Epithelial cell of esophagus (primary cell): ENCODE measurements around the gene FHOD3.
"Not testable (repeated sequence)": the region's sequence is repeated elsewhere in the genome, so short reads cannot be mapped to it uniquely, and the experiment has no call there.

Source experiments
- DNase-seq: peaks from one replicate; pipeline ENCODE4 v3.0.0; 2010; ENCODE audit warnings: low read depth
- H3K4me3 ChIP-seq: 2 replicates; pipeline ENCODE4 v1.5.1; 2011; ENCODE audit warnings: mild to moderate bottlenecking, low read length, control low read depth
- TF ChIP-seq, protein P1 (sequence below): IDR thresholded peaks from 2 replicates; pipeline ENCODE4 v1.5.1; 2011; ENCODE audit warnings: low read depth, mild to moderate bottlenecking, low read length, control low read depth, inconsistent platforms; ENCODE audit not compliant: insufficient read depth; ENCODE audit errors: missing control alignments

The FHOD3 gene

DNA sequence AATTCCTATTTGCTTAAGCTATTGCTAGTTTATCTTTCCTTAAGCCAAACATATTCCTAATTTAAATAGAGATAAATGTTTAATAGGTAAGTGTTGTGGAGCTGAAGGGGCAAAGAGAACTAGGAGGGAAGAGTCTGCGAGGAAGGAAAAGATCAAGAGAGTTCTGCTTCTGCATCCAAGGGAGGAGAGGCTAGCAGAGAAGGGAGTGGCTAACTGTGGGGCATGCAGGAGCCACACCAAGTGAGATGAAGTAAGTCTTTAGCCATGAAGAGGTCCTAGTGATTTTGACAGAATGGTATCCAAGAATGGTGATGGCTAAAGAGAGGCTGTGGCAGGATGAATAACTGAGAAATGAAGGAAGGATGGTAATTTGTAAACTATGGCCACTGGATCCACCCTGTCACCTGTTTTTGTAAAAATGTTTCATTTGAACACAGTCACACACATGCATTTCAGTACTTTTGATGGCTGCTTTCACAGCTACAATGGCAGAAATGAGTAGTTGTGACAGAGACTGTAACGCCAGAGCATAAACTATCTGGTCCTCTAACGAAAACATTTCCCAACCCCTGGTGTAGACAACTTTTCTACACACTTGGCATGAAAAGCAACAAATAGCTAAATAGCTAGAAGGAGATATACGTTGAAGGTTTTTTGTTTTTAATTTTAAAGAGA, 515.7 kb downstream of the FHOD3 start:
- DNase-seq, result no peak
- TF ChIP-seq, protein P1, sequence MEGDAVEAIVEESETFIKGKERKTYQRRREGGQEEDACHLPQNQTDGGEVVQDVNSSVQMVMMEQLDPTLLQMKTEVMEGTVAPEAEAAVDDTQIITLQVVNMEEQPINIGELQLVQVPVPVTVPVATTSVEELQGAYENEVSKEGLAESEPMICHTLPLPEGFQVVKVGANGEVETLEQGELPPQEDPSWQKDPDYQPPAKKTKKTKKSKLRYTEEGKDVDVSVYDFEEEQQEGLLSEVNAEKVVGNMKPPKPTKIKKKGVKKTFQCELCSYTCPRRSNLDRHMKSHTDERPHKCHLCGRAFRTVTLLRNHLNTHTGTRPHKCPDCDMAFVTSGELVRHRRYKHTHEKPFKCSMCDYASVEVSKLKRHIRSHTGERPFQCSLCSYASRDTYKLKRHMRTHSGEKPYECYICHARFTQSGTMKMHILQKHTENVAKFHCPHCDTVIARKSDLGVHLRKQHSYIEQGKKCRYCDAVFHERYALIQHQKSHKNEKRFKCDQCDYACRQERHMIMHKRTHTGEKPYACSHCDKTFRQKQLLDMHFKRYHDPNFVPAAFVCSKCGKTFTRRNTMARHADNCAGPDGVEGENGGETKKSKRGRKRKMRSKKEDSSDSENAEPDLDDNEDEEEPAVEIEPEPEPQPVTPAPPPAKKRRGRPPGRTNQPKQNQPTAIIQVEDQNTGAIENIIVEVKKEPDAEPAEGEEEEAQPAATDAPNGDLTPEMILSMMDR, result no peak
- H3K4me3 ChIP-seq, result no peak overlapping the region

DNA sequence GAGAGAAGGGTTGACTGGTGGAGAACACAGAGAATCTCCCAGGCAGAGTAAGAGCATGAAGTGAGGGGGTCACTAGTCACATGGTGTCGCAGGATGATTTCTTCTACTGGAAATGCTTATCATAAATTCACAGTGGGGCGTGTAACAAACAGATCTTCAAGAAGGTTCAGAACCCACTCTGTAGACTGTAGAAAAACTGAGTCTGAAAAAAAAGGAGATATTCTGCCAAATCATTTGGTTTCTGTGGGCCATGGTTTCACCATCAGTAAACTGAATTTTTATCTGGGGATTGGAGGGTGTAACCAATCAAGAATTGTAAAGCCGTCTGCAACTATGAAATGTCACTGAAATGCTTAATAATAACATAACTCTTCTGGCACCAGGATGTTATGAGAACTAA, 516.3 kb downstream of the FHOD3 start:
- no peak overlapping the region for H3K4me3 ChIP-seq
- TF ChIP-seq, protein P1, result no peak

DNA sequence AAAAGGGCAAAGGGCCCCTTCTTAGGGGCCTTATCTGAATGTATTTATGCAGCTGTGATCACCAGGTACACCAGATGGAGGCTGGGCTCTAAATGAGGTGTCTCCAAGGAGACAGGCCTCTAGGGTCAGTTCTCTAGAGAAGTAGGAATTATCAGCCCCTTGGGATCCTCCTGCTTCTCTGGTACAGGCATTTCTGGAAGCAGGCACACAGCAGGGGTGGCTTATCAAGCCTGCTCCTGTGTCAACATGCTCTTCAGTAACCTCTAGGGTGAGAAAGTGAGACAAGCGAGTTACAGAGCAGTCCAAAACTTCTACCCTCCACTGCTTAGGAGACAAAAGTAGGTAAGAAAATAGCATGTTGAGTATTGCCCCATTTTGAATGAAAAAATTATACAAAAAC, 517.5 kb downstream of the FHOD3 start:
- H3K4me3 ChIP-seq, result no peak overlapping the region
- DNase-seq, result no peak
- TF ChIP-seq, protein P1, result no peak

More for the DNA sequence above, 516.3 kb downstream of the FHOD3 start:
- DNase-seq, result no peak

DNA sequence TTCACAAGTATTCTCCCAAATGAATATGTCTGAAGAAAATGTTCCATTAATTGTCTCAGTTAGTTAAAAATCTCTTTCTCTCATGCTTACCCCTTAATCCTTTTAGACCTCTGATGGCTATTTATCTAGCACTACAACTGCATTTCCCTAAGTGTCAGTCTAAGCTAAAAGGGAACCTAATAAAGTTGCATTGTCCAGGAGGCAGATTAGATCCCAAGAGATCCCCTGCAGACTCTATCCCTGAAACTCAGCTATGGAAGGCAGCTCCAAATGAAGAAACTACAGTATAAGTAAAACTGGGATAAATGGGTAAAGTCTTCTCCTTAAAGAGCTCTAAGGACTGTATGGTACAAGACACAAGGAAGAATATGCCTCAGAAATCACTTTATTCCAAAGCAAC, 518.6 kb downstream of the FHOD3 start:
- not testable (repeated sequence) for DNase-seq, H3K4me3 ChIP-seq

DNA sequence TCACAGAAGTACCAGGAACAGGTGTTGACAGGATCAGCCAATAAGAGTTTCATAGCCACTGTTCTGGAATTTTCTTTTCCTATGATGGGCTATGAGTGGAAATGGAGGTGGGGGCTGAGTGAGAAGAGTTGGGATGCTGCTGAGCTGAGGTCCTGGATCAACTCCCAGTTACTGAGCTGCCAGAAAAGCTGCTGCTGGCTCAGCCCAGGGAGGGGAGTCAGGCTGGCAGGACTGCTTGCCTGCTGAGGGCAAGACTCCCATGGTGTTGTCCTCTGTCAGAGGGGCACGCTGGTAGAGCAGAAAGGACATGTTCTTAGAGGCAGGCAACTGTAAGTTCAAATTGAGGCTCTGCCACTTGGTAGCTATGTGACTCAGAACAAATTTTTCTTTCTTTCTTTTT, 519.5 kb downstream of the FHOD3 start:
- TF ChIP-seq, protein P1, result no peak
- no peak overlapping the region for H3K4me3 ChIP-seq
- no peak for DNase-seq

DNA sequence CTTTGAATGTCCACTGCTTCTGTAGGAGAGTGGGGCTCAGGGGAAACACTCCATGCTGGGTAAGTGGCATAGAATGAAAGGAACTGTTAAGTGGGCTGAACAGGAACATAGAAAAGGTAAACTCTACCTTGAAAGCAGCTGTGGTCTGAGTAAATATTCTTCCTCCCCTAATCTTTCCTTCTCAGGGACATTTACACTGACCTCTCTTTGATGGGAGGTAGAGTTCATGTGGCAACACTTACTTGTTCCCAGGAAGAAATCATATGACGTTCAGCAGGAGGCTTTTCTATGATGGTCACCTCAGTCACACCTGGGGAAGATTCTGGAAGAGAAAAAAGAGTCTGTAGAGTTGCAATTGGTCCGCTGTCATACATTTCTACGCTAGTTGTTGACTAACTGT, 521.1 kb downstream of the FHOD3 start:
- H3K4me3 ChIP-seq, result no peak overlapping the region
- TF ChIP-seq, protein P1, result no peak
- DNase-seq, result no peak

DNA sequence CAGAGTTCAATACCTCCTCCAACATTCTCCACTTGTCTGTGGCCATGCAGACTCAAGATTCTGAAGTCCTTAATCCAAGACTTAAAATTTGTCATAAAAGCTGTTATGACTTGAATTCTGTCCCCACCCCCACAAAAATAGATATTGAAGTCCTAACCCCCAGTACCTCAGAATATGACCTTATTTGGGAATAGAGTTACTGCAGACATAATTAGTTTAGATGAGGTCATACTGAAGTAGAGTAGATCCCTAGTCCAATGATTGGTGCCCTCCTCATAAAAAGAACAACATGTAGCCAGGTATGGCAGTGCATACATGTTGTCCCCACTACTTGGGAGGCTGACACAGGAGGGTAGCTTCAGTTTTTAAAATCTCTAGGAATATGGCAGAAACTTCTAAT, 522.1 kb downstream of the FHOD3 start:
- DNase-seq, result no peak
- TF ChIP-seq, protein P1, result no peak
- H3K4me3 ChIP-seq, result no peak overlapping the region
